GM18909 (cell line): ENCODE results near the gene CEP295NL.
"Not testable (repeated sequence)": the region's sequence is repeated elsewhere in the genome, so short reads cannot be mapped to it uniquely, and the experiment has no call there.

Experiments
- ATAC-seq: cut with Tn5 transposase; IDR thresholded peaks from one replicate; pipeline ENCODE4 v1.9.1; 2021; ENCODE audit warnings: mild to moderate bottlenecking; ENCODE audit not compliant: unreplicated experiment, poor library complexity

CEP295NL gene

DNA sequence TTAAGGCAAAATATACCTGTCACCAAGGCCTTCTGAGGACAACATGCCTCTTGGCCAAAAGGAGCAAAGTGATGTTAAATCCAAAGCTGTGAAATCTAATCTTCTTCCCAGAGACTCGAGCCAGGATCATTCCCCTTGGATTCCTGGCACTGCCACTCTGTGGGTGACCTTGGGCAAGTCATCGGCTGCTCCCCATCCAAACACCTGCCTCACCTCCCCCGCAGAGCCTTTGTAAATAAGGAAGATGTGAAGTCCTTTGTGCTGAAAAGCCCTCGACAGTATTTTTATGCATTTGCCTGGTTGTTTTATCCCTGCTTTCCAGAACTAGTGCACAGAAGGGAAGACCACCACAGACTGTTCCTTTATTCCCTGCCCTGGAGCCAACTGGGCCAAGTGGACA, 5.4 kb upstream of the CEP295NL start:
- no peak for ATAC-seq

DNA sequence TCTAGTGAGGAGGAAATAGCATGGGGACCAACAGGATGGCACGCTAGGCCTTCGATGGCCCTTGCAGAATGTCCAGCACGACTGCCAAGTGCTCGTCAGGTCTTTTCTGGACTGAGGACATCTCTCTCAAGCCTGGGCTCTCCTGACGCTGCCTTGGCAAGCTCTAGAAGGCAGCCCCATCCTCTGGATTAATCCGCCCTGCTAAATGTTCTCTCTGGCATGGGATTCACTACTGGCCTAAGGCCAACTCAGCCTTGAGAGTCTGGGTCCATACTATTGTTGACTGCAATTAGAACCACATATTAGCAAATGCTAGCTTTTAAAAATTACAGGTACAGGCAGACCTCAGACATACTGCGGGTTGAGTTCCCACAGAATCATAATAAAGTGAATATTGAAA, 2.5 kb upstream of the CEP295NL start:
- ATAC-seq, result no peak

DNA sequence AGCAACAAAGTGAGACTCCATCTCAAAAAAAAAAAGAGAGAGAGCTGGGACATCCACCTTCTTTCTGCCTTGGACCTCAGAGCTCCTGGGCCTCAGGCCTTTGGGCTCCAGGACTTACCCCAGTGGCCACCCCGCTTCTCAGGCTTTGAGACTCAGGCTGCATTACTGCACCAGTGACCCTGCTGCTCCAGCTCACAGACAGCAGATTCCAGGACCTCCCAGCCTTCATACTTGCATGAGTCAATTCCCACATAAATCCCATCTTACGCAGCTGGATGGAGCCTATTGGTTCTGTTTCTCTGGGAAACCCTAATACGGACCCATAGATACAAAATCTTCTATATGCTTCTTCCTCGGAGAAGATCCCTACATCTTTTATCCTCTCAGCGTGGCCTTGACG, 2.1 kb upstream of the CEP295NL start:
- ATAC-seq, result no peak

DNA sequence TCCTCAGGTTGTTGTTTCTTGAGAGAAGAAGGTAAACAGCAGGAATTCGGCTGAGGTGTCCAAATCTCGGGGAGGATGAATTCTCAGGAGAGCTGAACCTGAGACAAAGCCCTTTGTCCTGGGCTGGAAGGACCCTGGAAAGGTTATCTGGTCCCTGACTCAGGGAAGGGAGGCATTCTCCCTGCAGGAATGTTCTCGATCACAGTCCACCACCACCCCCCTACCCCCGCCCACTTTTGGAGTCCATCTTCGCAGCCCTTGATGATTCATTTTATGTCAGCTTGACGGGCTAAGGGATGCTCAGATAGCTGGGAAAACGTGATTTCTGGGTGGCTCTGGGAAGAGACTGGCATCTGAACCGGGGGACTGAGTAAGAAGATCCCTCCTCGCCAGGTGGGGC, 1.4 kb upstream of the CEP295NL start:
- ATAC-seq, result no peak

DNA sequence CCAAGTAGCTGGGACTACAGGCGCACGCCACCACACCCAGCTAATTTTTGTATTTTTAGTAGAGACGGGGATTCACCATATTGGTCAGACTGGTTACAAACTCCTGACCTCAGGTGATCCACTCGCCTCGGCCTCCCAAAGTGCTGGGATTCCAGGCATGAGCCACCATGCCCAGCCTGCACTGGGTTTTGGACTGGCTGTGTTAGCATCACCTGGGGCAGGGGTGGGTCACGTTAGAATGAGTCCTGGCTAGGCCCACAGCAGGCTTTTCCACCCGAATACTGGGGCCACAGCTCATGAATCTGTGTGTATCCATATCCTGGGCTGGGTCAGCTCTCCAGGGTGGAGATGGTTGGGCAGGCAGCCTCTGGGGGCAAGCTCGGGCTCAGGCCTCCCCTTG, 770 bp downstream of the CEP295NL start:
- not testable (repeated sequence) for ATAC-seq

DNA sequence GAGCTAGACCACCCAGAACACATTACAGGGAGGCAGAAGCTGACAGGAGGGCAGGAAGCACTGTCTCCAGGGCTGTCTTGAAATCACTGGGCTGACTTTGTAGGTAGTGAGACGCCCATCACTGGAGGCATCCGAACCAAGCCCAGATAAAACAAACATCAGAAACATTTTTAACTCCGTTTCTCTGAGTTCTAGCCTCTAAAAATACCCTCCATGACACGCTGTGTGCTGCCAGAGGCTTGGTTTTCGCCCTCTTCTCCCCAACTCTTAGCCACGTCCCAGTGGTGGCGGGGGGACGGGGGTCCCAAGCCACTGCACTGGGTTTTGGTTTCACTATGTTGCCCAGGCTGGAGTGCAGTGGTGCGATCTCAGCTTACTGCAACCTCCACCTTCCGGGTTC, 1.2 kb downstream of the CEP295NL start:
- ATAC-seq, result no peak

DNA sequence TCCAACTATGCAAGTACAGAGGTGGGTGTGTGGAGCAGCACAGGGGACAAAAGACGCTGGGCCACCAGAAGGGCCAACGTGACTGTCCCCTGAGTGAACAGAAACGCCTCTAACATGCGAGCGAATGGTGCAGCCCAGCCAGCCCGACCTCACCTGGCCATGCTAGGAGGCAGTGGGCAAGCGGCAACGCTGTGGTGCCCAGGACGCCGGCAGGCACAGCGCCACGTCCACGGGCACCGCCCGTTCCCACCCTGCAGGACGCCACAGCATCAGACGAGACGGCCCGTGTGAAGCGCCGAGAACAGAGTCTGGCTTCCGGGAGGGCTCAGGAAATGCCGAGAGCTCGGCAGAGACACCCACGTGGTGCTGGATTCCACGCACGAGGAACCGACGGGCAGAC, 2.2 kb downstream of the CEP295NL start:
- no peak for ATAC-seq

DNA sequence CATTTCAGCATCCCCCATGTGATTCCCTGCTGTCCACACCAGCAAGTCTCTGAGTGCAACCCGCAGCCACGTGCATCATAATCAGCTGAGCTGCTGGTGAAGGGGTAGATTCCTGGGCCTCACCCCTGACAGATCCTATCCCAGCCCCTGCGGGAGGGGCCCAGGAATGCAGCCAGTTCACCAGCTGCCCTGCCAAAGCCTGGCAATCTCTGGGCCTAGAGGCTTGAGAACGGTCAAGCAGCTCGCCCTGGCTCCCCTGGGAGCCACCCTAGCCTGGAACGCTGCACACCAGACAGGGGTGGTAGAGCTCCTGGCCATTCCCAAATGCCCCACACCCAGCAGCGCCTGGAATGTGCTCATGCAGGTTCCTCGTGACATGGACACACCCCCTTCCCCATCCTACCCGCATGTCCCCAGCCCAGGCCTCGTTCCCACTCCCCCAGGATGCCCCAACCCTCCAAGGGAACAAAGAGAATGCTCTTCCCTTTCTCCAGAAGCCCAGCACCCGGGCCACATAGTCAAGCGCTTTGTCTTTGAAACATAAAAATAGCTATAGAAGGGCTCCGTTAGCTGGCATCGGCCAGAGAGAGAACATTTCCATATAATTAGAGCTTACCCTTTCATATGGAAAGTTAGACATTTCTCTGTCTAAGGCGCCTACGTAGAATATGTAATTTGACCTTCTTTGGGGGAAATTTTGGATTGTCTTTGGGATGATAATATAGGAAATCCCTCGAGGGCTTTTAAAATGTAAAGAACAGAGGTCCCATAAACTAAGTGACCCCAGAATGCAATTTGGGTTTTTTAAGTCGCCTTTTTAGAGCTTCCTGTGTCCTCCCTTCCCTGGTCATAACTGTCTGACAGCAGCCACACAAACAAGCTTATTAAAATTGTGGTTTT, 3.4 kb downstream of the CEP295NL start:
- no peak for ATAC-seq

DNA sequence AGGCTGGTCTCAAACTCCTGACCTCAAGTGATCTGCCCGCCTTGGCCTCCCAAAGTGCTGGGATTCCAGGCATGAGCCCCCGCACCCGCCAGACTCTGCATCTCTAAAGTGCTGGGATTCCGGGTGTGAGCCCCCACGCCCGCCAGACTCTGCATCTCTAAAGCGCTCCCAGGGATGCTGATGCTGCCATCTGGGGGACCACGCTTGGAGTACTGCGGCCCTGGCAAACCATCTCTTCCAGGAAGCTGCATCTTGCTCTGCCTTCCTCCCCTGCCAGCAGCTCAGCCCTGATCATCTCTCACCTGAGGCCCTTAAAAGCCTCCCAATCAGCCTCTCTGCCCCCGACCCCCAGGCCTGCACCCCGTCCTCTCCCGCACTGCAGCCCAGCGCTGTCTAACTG, 4.1 kb downstream of the CEP295NL start:
- ATAC-seq, result no peak

DNA sequence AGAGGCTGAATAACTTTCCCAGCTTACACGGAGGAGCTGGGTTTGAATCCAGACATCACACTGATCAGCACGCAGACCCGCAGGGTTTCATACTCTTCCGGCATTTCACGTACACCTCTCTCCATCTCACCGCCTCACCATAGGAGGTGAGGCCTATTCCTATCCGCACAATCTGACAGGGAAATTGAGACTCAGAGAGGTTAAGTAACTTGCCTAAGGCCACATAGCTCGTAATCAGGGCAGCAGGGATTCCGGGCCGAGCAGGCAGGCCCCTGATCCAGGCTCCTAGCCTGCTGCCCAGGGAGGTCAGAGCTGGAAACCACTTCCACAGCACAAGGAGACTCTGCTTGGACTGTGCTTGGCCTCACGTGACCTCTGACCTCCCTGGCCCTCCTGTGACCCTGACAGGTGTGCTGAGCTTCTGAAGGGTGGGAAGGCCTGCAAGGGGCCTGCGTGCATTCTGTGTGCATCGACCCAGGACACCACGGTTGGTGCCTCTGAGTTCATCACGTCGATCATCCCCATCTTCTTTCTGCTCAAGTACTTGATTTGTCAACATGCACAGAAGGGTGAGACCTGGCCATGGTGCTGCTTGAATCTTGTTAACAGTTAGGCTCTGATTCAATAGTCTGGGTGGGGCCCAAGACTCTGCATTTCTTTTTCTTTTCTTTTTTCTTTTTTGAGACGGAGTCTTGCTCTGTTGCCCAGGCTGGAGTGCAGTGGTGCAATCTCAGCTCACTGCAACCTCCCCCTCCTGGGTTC, 4.7 kb downstream of the CEP295NL start:
- no peak for ATAC-seq

DNA sequence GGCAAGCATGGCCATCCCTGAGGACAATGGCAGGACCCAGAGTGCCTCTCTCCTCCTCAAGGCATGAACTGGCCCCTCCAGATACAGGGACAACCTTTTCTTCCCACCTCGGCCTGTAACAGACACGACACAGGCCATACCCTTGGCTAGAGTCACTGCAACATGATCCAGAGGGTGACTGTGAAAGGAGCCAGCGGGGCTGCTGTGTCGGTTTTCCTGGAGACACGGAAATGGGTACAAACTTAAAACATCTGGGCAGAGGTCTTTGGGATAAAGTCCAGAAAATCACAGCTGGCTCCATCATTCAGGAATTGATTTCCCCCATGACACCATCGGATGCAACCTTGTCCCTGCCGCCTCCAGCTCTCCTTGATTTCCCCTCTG, 5.3 kb downstream of the CEP295NL start:
- no peak for ATAC-seq

DNA sequence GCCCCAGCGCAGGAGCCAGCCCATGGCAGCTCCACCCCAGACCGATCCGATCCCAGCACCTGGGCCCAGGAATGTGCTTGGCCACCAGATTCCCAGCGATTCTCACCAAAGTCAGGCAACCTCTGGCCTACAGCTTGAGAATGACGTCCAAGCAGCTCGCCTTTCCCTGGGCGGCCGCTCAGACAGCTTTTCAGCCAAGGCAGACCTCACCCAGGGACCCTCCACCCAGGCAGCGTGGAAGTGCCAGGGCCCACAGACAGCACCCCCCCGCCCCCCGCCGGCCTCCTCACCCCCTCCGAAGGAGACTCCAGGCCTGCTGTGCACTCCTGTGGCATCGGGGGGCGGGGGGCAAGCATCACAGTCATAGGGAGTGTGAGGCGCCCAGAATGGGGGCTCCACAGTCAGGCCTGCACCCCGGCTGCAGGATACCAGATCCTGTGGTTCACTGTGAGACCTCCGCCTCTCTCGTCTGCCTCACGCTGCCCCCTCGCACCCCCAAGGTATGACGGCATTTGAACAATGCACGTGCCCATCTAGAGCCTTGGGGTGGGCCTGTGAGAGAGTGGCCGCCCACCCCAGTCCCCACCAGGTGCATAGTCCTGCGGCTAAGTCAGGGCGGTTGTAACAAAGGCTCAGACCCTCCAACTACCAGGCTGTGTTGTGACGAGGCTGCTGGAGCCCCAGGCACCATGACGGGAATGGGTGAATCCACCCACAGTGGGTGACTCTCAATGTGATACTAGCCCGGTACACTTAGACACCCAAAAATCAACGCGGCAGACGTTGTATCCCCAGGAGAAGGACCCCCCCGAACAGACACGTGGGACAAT, 6.0 kb downstream of the CEP295NL start:
- no peak for ATAC-seq

DNA sequence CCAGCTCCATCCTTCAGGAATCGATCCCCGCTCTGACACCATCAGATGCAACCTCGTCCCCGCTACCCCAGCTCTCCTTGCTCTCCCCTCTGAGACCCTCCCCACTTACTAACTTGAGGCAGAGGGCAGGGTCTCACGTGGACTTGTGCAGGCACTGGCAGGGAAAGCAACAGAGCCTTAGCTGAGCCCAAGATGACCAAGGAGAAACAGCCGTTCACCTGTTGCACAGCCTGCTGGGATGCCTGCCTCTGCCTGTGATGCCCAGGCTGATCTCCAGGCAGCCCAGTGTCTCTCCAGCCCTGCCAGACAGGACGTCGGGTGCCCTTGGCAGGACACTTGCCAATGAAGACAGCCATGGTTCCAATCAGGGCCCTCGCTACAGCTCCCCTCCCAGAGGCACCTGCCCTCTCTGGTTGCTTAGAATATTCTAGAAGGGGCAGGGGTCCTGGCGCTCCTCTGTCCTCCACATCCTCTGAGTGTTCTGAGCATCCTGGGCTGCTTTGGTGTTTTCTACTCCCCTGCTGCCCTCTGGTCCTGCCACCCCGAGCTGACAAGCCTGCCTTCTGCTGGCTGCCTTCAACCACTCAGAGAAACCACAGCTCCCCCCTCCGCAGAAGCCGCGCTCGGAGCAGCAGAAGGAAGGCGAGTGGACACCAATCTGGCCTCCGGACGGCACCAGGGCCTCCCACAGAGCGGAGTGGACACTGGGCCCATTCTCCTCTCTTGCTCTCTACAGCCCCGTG, 6.7 kb downstream of the CEP295NL start:
- no peak for ATAC-seq

DNA sequence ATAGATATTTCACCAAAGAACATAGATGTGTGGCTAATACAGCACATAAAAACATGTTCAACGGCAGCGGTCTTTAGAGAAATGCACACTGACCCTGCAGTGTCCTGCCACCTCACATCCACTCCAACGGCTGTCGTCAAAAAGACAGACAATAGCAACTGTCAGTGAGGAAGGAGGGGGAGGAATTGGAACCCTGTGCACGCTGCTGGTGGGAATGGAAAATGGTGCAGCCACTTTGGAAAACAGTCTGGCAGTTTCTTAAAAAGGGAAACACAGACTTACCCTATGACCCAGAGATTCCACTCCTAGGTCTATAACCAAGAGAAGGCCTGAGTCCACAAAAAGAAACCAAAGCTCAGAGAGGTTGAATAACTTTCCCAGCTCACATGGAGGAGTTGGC, 7.7 kb downstream of the CEP295NL start:
- ATAC-seq, result no peak

DNA sequence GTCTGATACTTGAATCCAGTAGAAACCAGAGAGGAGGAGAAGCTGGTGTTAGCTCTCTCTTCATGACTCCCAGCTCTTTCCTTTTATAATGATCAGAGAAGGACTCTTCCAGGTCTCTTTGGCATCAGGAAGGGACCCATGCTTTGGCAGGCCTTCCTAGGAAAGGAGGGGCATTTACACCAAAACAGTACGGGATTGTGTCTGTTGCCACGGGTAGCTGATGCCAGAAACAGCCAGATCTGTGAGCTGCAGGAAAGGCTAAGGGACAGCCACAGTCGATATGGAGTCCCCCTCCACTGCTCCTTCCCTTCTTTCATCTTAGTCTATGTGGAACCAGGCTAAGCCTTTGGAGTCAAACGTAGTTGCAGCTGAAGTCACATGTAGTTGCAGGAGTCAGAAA, 9.3 kb downstream of the CEP295NL start:
- ATAC-seq, result no peak

DNA sequence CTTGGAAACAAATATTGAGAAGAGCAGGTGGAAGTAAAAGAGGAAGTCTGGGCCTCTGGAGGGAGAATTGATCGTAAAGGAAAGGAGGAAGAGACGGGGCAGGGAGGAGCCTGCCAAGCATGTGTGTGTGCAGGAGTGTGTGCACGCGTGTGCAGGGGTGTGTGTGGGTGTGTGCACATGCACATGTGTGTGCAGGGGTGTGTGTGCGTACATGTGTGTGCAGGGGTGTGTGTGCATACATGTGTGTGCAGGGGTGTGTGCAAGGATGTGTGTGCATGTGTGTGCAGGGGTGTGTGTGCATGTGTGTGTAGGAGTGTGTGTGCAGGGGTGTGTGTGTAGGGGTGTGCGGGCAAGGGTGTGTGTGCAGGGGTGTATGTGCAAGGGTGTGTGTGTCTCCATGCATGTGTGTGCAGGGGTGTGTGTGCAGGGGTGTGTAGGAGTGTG, 10.0 kb downstream of the CEP295NL start:
- ATAC-seq, result no peak

DNA sequence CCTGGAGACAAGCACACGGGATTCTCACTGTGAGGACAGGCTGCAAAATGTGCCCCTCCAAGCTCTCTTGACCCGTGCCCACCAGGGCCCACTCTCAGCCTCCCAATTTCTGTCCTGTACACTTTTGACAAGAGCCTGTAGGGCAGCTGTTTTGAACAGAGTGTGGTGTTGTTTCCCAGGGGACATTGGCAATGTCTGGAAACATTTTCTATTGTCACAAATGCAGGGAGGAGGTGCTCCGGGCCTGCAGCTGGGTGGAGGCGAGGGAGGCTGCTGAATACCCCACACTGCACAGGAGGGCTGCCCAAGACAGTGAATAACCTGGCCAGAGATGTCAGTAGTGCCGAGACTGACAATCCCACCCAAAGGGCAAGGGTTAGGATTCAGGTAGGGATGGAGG, 10.5 kb downstream of the CEP295NL start:
- ATAC-seq, result no peak

DNA sequence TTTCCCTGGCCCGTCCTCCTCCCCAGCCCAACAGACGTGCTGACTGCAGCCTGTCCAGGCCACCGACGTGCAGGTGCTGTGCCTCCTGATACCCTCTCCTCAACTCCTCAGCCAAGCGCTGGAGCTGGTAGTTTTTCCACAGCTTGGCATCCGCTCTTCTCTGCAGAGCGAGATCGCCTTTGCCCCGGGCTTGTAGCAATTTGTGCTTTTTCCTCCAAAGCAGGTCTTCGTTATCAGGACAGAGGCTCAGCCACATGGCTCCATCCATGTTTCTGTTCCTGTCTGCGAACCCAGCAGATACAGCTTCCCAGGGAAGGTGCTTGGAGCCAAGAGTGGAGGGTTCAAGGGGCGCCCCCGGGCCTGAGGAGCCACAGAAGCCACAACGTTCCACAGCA, 10.9 kb downstream of the CEP295NL start:
- no peak for ATAC-seq

DNA sequence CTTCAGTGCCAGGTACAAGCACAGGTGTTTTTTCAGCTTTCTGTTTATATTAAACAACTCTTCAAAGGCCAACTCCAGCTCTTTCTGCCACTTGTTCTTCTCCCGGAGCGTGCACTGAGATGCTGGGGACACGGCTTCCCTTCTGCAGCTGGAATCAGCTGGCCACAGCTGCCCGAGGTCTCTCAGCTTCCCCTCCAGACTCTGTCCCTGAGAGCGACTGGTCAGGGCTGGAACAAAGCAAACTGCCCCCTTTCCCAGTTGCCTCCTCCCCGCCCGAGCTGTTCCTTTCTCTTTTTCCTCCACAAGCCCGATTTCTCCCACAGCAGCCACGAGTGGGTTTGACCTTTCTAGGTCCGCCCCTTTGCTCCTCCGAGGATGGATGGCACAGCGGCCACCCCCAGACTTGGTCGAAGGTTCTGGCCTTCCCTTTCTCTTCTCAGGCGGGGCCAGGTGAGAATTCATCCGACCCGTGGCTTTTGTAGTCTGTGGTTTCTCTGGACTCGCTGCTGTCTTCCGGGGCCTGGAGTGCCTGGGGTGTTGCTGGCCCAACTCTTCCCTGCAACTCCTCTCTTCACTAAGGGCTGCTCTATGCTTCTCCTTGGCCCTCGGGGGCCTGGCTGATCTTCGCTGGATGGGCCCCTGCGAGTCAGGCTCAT, 11.5 kb downstream of the CEP295NL start:
- no peak for ATAC-seq

DNA sequence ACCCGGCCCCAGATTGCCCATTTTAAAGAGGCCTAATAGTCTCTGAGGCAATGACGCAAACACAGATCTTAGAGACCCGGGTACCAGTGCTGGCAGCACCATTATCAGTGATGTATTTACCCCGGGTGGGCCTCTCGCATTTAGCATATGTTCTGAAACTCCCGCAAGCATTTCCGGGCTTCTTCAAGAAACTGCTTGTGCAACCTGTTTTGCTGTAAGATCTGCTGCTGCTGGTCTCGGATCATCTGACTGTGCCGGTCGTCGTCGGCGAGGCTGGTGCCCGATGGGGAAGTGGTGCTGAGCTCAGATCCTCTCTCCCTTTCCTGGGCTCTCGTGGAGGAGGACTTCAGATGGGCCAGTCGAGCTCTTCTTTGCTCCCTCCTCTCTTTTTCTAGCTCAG, 12.5 kb downstream of the CEP295NL start:
- no peak for ATAC-seq
